GM21360 (cell line): ENCODE data around the gene LEMD2.

Source experiments
- ATAC-seq: cut with Tn5 transposase; IDR thresholded peaks from one replicate; pipeline ENCODE4 v1.9.1; 2021; ENCODE audit warnings: mild to moderate bottlenecking, moderate library complexity; ENCODE audit not compliant: unreplicated experiment

LEMD2 gene

GRCh38 chr6:33820243-33820642, 31.3 kb upstream of the LEMD2 start:
- no peak for ATAC-seq

- ATAC-seq = no peak
These were observed 30.1 kb upstream of the LEMD2 start for GRCh38 chr6:33819021-33819420.

- no peak for ATAC-seq
These were observed 29.4 kb upstream of the LEMD2 start for GRCh38 chr6:33818293-33818692.

- ATAC-seq = no peak
These were observed 28.6 kb upstream of the LEMD2 start for GRCh38 chr6:33817489-33817888.

- ATAC-seq = no peak
These were observed 28.0 kb upstream of the LEMD2 start for GRCh38 chr6:33816911-33817310.

- no peak for ATAC-seq
These were observed 26.9 kb upstream of the LEMD2 start for GRCh38 chr6:33815854-33816253.

- ATAC-seq = no peak
These were observed 25.4 kb upstream of the LEMD2 start for GRCh38 chr6:33813990-33814985.

- ATAC-seq = no peak
These were observed 24.4 kb upstream of the LEMD2 start for GRCh38 chr6:33813246-33813904.

- no peak for ATAC-seq
These were observed 23.7 kb upstream of the LEMD2 start for GRCh38 chr6:33812669-33813068.

GRCh38 chr6:33809594-33809993, 20.7 kb upstream of the LEMD2 start:
- ATAC-seq = no peak

- no peak for ATAC-seq
These were observed 19.8 kb upstream of the LEMD2 start for GRCh38 chr6:33808641-33809180.

GRCh38 chr6:33807606-33808005, 18.7 kb upstream of the LEMD2 start:
- ATAC-seq = no peak

GRCh38 chr6:33806841-33807240, 17.9 kb upstream of the LEMD2 start:
- ATAC-seq = no peak

- ATAC-seq = no peak
These were observed 14.7 kb upstream of the LEMD2 start, which contains the start of gene MLN for GRCh38 chr6:33803571-33804053. Gene MLN, minus strand, starts transcription at chr6:33804003. Its CDS starts 2,840 bp downstream, at chr6:33801163.

GRCh38 chr6:33802186-33802958, 13.4 kb upstream of the LEMD2 start:
- ATAC-seq = no peak

- ATAC-seq = no peak
These were observed 12.7 kb upstream of the LEMD2 start for GRCh38 chr6:33801611-33802010.

GRCh38 chr6:33800248-33800969, 11.5 kb upstream of the LEMD2 start:
- ATAC-seq = no peak

GRCh38 chr6:33799454-33800113, 10.7 kb upstream of the LEMD2 start:
- ATAC-seq = no peak

GRCh38 chr6:33798343-33798848, 9.5 kb upstream of the LEMD2 start:
- no peak for ATAC-seq
